Medulla oblongata (tissue), 1 donor: ENCODE results near the gene BICD2.

Experiments used
- DNase-seq: peaks from one replicate; pipeline ENCODE4 v3.0.0-alpha.2; 2015; ENCODE audit errors: extremely low spot score

BICD2 gene

GRCh38 chr9:92727716-92728700 is 36.6 kb downstream of the BICD2 start:
- DNase-seq = no peak

DNA sequence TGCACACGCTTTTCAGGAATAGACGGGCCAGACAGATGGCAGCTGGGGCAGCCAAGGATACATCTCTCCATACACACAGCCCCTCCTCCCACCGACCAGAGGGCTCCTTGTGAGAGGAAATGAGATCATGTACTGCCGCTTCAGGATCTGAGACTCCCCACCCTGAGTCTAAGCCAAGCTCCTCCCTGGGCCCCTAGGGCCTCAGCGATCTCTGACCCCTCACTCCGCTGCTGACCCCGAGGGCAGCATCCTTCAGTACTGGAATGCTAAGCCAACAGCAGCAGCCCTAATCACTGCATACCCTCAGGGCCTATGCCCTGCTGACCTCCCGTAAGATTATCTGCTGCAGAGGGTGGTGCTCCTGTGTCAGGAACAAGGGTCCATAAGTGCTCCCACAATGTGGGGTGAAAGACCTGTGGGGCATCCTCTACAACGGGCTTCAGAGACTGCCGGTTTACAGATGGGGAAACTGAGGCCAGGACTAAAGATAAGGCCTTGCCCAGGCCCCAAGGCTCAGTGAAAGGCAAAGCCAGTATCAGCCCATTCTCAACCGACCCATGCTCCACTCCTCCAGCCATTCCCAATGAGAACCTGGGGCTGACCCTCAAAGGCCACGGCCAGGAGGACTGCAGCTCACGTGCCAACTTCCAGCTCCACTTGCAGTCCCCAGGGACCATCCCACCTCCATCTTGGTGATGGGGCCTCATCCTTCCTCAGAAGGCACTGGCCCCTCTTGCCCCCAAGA is 37.5 kb downstream of the BICD2 start:
- no peak for DNase-seq

GRCh38 chr9:92726348-92726747 is 38.3 kb downstream of the BICD2 start:
- DNase-seq = no peak

- DNase-seq = no peak
Observed at GRCh38 chr9:92725766-92726165, 38.9 kb downstream of the BICD2 start.

DNA sequence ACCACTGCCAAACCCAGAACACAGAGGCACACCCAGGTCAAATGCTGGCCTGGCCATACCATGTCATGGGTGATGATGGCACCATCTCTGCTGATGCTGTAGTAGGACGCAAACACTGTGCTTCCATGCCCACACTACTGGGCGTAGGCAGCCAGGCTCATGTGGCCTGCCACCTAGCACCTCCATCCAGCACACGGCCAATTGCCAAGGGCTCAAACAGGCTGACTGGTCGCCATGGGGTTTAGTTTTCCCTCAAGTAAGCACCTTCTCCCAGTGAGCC is 39.4 kb downstream of the BICD2 start:
- no peak for DNase-seq

DNA sequence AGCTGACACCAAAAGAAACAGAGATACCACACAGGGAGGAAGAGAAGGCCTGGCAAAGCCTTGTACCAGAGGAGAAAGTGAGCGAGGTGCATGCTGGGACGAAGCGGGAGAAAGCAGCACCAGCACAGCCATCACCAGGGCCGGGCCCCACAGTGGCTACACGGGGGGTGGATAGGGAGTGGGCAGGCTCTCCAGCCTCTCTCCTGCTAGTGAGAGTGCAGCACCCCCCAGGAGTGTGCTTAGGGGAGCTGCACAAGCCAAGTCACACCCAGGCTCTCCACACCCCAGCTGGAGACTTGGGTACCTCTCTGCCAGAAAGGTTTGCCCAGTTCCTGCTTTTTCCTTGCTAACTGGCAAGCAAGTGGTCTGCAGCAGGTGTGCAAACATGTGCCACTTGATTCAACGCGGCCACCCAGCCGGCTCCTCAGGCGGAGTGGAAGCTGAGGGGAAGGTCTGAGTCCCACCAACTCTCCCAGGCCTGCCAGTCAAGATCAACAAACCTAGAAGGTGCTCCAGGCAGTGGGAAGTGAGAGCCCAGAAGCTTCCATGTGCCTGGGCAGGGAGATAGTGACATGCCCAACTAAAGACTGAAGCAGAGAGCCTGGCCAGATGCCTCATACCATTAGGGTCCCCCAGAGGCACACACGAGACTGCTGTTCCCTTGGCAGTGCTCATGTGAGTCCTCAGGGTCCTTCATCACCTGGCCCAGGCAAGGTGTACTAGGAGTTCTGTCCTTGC is 39.9 kb downstream of the BICD2 start:
- DNase-seq = no peak

- DNase-seq = no peak
Observed at GRCh38 chr9:92723801-92724323, 40.8 kb downstream of the BICD2 start.

GRCh38 chr9:92723299-92723625 is 41.4 kb downstream of the BICD2 start:
- DNase-seq = peak; percentile 86

GRCh38 chr9:92722386-92723298 is 42.0 kb downstream of the BICD2 start:
- no peak for DNase-seq

- no peak for DNase-seq
Observed at GRCh38 chr9:92721548-92721947, 43.1 kb downstream of the BICD2 start.

- no peak for DNase-seq
Observed at GRCh38 chr9:92720807-92721535, 43.7 kb downstream of the BICD2 start.

GRCh38 chr9:92720209-92720765 is 44.3 kb downstream of the BICD2 start:
- DNase-seq = no peak

GRCh38 chr9:92719028-92719647 is 45.5 kb downstream of the BICD2 start:
- no peak for DNase-seq

- no peak for DNase-seq
Observed at GRCh38 chr9:92718086-92719001, 46.3 kb downstream of the BICD2 start.

DNA sequence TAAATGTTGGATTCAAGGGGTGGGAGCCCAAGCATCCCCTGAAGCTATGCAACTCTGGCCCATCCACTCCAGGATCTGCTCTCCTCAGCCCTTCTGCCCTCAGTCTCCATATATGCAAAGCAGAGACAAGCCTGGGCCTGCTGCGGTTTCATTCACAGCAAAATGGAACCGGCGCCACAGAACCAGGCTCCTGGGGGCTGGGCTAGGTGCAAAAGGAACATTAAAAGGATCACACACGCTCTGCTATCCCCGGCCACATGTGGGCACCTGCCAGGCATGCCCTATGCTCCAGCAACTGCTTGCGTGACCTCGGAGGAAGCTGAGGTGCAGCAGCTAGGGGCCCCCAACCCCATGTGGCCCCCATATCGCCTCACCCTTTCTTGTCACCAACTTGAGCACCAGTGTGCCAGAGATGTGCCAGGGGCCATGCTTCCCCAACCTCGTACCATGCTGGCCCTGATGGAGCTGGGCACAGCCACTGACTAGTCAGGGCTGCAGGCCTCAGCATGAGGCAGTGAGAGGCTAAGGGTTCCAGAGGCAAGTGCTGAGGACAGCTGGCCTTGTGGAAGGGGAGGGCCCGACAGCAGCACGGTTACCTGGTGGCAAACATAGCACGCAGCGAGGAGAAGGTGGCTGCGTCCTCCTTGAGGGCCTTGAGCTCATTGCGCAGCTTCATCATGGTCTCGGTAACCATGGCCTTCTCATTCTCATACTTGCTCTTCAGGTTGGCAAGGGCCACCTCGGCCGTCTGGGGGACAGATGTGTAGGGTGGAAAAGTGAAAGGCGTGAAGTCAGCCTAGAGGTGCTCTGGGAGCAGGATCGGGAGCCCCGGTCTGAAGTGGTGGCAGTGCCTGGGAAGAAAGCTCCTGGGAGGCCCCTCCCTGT is 47.2 kb downstream of the BICD2 start:
- no peak for DNase-seq

DNA sequence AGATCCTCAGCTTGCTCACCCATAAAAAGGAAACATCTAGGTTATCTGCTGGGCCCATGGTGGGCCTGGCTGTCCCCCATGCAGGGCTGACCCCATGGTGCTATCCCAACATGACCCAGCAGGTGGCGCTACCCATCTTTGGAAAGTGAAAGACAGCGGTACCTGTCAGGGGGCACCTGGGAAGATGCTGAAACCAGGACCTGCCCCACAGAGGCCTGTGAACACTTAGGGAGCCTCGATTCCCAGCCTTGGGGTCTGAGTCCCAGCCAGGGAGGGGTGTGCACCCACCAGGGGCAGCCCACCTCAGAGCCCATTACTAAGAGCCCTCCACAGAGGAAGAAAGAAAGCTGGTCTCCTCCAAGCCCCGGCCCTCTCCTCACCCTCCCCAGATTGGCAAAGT is 48.1 kb downstream of the BICD2 start:
- DNase-seq = peak; percentile 35

GRCh38 chr9:92715488-92716231 is 49.0 kb downstream of the BICD2 start:
- DNase-seq = no peak
